Fibroblast of mammary gland (primary cell): ENCODE data around the gene PTP4A2.

Source experiments
- DNase-seq: peaks from one replicate; pipeline ENCODE4 v3.0.0-alpha.2; 2010; ENCODE audit warnings: low read depth
- H3K4me3 ChIP-seq: 2 replicates; pipeline ENCODE4 v1.5.1; 2011; ENCODE audit warnings: low read depth, mild to moderate bottlenecking, low read length, moderate library complexity; ENCODE audit not compliant: control insufficient read depth
- TF ChIP-seq, protein P1 (sequence below): conservative IDR thresholded peaks from 2 replicates; pipeline ENCODE4 v1.5.1; 2011; ENCODE audit warnings: low read depth, low read length, inconsistent platforms; ENCODE audit not compliant: control insufficient read depth, insufficient read depth

Gene PTP4A2

DNA sequence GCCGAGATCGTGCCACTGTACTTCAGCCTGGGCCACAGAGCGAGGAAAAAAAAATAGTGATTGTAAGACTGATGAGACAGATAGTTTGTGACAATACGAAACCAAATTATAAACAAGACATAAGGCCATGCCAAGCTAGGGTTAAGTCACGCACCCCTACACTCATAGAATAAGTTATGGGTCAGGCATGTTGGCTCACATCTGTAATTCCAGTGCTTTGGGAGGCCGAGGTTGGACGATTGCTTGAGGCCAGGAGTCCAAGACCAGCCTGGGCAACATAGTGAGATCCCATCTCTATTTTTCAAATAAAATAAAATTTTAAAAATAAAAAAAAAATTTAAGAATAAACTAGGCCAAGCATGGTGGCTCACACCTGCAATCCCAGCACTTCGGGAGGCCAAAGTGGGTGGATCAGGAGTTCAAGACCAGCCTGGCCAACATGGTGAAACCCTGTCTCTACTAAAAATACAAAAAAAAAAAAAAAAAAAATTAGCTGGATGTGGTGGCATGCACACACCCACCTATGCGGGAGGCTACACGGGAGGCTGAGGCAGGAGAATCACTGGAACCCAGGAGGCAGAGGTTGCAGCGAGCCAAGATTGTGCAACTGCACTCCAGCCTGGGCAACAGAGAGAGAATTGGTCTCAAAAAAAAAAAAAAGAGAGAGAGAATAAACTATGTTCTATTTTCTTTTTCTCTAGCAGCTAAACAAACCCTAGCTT, 72.3 kb downstream of the PTP4A2 start:
- H3K4me3 ChIP-seq, result no peak overlapping the region
- TF ChIP-seq, protein P1, sequence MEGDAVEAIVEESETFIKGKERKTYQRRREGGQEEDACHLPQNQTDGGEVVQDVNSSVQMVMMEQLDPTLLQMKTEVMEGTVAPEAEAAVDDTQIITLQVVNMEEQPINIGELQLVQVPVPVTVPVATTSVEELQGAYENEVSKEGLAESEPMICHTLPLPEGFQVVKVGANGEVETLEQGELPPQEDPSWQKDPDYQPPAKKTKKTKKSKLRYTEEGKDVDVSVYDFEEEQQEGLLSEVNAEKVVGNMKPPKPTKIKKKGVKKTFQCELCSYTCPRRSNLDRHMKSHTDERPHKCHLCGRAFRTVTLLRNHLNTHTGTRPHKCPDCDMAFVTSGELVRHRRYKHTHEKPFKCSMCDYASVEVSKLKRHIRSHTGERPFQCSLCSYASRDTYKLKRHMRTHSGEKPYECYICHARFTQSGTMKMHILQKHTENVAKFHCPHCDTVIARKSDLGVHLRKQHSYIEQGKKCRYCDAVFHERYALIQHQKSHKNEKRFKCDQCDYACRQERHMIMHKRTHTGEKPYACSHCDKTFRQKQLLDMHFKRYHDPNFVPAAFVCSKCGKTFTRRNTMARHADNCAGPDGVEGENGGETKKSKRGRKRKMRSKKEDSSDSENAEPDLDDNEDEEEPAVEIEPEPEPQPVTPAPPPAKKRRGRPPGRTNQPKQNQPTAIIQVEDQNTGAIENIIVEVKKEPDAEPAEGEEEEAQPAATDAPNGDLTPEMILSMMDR, result no peak
- no peak for DNase-seq

DNA sequence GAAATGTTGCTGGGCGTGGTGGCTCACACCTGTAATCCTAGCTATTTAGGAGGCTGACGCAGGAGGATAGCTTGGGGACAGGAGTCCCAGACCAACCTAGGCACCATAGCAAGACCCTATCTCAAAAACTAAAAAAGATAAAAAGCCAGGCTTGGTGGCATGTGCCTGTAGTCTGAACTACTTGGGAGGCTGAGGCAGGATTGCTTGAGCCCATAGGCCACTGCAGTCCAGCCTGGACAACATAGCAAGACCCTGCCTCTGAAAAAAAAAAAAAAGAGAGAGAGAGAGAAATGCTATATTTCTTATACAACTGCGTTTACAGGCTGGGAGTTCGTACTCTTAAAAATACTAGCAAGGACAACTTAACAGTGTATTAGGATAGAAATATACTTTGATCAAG, 76.1 kb downstream of the PTP4A2 start:
- no peak overlapping the region for H3K4me3 ChIP-seq
- no peak for DNase-seq
- TF ChIP-seq, protein P1, result no peak

DNA sequence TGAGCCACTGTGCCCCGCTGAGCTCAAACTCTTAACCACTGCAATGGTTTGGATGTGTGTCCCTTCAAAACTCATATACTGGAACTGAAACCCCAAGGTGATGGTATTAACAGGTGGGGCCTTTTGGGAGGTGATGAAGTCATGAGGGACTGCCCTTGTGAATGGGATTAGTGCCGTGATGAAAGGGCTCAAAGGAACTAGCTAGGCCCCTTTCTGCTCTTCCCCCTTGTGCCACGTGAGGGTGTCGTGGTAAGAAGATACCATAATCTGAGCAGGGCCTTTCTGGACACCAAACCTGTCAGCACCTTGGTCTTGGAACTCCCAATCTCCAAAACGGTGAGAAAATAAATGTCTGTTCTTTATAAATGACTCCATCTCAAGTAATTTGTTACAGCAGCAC, 76.8 kb downstream of the PTP4A2 start:
- no peak for DNase-seq
- TF ChIP-seq, protein P1, result no peak
- no peak overlapping the region for H3K4me3 ChIP-seq

DNA sequence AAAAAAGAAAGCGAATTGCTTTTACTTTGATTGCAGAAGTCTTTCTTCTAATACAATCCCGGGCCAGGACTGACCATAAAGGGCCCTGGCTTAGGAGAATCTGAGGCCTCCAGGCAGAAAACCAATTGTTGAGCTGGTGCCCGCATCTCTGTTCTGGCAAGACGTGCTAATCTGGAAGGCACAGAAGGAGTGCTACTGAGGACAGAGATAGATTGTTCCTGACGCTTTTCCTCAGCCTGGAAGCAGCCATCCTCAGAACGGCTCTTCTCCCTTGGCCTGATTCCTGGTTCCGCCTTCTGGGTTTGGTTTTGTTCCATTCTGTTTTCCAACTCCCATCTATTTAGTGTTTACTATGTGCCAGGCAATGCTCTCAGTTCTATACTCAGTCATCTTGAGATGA, 77.6 kb downstream of the PTP4A2 start:
- no peak overlapping the region for H3K4me3 ChIP-seq
- TF ChIP-seq, protein P1, result no peak
- no peak for DNase-seq

DNA sequence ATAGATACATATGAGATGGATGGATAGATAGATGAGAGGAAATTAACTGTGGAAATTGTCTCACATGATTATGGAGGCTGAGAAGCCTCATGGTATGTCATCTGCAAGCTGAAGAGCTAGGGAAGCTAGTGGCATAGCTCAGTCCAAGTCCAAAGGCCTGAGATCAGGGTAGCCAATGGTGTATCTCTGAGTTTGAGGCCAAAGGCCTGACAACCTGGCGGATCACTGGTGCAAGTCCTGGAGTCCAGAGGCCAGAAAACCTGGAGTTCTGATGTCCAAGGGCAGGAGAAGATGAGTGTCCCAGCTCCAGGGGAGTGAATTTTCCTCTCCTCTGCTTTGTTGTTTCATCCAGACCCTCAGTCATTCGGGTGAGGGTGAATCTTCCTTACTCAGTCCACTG, 78.4 kb downstream of the PTP4A2 start:
- TF ChIP-seq, protein P1, result no peak
- H3K4me3 ChIP-seq, result no peak overlapping the region
- DNase-seq, result no peak

DNA sequence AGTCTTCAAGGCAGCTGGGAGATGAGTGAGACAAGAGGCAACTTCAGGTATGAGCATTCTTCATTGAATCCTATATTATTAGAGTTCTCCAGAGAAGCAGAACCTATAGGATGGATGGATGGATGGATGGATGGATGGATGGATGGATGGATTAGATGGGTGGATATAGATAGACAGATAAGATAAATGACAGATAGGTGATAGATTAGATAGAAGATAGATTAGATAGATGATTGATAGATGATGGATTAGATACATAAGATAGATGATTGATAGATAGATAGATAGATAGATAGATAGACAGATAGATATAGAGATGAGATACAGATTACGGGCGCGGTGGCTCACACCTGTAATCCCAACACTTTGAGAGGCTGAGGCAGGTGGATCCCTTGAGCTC, 79.1 kb downstream of the PTP4A2 start:
- TF ChIP-seq, protein P1, result no peak

More for the DNA sequence above, 79.1 kb downstream of the PTP4A2 start:
- no peak overlapping the region for H3K4me3 ChIP-seq
- no peak for DNase-seq
